Mucosa of gallbladder (tissue), 1 donor: ENCODE data around the gene CLIP2. TPM values are rescaled to one million over a fixed set of nuclear protein-coding genes. Genes with fewer than 3 reads are reported as not detected.
A peak's percentile ranks its signal among the peaks of the same experiment; 100 is the strongest.
"Not testable (repeated sequence)": the region's sequence is repeated elsewhere in the genome, so short reads cannot be mapped to it uniquely, and the experiment has no call there.

Experiments used
- DNase-seq: peaks from one replicate; pipeline ENCODE4 v3.0.0-alpha.2; 2020; ENCODE audit warnings: low spot score
- total RNA-seq: library from RNA; stranded (reverse); gene quantifications from one replicate; pipeline ENCODE4 v1.2.1, GENCODE V29; 2021
- donor health status: DM: no; HTN: no; CAD: no.

The CLIP2 gene
- total RNA-seq, 1 donor from 2014 or later: 71.7 TPM

DNA sequence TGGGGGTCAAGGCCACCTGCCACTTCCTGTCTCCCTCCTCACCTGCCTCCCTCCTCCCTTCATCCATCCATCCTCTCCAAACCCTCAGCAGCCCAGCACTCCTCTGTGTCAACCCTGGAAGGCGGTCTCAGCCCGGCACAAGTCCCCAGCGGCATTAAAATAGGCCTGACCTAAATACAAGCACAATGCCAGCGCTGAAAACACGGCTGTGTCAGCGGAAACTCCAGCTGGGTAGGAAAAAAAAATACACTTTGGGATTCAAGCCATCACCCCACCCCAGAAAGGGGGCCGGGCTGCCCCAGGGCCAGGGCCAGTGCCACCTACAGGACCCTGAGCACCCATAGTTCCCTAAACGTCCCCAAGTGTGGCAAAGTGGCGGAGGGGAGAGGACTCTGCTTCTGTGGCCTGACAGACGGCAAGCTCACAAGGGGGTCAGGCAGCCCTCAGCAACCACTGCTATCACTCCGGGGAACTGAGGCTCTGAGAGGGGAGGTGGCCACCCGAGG is 141.8 kb downstream of the CLIP2 start:
- no peak for DNase-seq

DNA sequence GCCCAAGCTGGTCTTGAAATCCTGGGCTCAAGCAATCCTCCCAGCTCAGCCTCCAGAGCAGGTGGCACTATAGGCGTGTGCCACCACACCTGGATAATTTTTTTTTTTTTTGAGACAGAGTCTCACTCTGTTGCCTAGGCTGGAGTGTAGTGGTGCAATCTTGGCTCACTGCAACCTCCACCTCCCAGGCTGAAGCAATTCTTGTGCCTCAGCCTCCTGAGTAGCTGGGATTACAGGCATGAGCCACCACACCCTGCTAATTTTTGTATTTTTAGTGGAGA is 148.0 kb downstream of the CLIP2 start:
- not testable (repeated sequence) for DNase-seq

- DNase-seq: no peak
Measured at GRCh38 chr7:74438327-74438726, 149.1 kb downstream of the CLIP2 start.

DNA sequence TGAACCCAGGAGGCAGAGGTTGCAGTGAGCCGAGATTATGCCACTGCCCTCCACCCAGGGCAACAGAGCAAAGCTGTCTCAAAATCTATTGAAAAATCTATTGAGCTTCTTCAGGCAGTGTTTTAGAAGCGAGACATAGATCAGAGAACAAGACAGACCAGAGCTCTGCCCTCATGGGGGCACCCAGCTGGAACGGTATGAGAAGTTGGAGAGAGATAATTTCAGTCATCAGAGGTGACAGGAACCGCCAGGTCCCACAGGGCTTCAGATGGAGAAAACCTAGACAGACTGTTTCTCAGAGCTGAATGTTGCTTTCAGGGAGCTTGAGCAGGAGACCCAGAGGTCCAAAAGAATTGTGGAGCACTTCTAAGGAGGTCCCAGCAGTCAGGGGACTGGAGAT is 150.3 kb downstream of the CLIP2 start:
- no peak for DNase-seq

- DNase-seq: not testable (repeated sequence)
Measured at GRCh38 chr7:74440143-74440542, 150.9 kb downstream of the CLIP2 start.

DNA sequence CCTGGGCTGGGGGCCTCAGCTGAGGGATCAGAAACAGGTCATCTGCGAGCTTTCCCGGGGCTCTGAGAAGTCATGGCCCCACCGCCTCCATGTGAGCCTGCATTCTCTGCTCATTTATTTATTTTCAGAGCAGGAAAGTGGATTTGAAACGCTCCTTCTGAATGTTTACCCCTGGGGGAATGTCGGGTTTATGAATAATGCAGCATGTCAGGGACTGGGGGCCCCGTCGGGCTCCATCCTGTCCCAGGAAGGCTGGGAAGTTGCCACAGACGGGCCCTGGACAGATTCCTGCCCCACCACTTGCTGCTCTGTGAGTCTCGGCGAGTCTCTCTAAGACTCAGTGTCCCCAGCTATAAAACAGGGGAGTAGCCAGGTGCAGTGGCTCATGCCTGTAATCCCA is 152.6 kb downstream of the CLIP2 start:
- DNase-seq: no peak

DNA sequence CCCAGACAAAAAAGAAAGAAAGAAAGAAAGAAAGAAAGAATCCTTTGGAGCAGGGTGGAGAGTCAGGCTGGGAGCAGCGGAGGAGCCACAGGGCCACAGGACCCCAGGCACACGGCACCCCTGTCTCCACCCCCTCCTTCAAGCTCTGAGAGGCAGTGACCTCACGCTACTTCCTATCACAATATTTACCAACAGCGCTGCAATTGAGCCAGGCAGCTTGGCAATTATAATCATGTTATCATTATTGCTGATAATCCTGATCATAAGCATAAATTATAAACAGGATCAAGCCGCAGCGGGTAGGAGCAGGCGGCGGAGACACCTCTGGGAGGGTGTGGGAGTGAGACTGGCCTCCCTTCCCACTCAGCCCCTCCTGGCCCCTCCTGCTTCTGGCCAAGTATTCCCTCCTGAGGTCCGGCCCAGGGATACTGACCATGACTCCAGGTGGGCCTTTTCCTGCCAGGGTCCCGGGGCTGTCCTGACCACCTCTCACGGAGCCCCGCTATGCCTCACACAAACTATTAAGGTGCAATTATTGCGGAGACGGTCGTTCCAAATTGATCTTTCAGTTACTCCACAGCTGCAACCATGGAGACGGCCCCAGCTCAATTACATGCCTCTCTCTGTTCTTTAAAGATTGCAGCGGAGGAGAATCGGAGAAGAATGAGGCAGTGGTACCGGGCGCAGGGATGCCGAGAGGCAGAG is 154.5 kb downstream of the CLIP2 start:
- DNase-seq: no peak

DNA sequence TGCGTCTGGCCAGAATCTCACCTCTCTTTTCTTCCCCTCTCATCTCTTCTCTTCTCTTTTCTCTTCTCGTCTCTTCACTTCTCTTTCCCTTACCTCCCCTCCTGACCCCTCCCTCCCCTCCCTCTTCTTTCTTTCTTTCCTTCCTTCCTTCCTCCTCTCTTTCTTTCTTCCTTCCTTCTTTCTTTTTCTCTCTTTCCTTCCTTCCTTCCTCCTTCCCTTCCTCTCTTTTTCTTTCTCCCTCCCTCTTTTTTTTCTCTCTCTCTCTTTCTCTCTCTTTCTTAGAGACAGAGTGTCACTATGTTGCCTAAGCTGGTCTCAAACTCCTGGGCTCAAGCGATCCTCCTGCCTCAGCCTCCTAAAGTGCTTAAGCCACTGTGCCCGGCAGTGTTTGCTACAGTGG is 159.9 kb downstream of the CLIP2 start:
- no peak for DNase-seq

- DNase-seq: peak; percentile 63
Measured at GRCh38 chr7:74449809-74450397, 160.7 kb downstream of the CLIP2 start.

- DNase-seq: no peak
Measured at GRCh38 chr7:74452748-74453321, 163.6 kb downstream of the CLIP2 start.

DNA sequence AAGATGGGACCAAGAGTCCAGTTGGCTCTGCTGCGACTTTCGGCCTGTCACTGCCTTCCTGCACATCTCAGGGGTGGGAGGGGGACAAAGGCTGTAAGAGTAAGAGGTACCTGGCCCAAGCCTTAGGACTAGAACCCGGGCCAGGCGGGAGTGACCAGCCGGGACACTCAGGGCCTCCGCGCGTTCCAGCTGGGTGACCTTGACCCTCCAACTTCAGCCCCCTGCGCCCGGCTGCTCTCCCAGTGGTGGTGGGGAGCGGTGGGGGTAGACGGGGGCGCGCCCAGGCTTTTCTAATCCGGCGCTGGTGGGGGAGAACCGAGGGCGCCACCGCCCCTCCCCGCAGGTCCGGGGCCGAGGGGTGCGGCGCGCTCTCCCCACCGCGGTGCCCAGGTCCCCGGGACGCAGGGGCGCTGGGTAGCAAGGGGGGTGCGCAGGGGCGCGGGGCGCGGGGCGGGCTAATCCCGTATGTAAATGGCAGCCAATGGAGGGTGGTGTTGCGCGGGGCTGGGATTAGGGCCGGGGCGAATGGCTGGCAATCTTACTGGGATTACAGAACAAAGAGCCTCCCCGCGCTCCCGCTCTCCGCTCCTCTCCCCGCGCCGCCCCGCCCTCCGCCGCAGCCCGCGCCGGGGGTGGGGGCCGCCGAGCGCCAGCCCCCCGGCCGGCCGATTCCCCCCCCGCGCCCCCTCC is 164.3 kb downstream of the CLIP2 start, which contains the start of gene GTF2IRD1:
Gene GTF2IRD1 (plus strand): TSS at position 585 of the 690 bp plus-strand sequence. CDS start 54,175 bp downstream, outside the sequence.
- DNase-seq: peak; percentile 49

DNA sequence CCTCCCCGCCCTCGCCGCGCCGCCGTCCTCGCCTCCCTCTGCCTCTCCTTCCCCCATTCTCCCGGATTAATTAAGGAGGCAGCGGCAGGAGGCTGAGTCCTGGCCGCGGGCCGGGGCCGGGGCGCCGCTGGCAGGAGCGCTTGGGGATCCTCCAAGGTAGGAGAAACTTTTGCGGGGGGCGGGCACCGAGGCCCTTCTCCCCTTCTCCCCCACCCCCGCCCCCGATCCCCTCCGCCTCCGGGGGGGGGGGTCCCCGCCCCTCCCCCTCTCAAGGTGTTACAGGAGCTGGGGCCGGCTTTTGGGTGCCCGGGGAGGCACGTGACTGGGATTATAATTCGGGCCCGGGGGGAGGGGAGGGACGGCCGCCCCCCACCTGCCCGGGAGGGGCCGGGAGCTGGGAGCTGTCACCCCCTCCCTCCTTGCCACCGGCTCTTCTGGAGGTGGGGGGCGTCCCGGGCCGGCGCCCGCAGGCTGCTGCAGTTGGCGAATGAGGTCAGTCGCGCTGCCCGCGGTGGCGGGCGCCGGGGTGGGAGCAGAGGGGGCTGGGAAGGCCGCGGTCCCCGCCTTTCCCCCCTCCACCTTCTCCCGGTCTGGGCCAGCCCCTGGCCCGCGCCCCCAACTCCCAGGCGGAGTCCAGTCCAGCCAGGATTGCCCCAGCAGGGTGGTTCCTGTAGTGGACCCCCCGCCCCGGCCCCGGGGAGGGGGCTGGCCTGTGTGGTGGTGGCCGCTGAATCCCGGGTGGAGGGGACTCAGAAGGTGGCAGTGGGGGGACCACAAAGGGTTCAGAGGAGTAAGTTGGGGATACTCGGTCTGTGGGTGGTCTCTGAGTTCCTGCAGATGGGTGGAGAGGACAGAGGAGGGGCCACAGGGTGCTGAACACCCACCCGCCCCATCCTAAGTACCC is 165.1 kb downstream of the CLIP2 start:
- no peak for DNase-seq

DNA sequence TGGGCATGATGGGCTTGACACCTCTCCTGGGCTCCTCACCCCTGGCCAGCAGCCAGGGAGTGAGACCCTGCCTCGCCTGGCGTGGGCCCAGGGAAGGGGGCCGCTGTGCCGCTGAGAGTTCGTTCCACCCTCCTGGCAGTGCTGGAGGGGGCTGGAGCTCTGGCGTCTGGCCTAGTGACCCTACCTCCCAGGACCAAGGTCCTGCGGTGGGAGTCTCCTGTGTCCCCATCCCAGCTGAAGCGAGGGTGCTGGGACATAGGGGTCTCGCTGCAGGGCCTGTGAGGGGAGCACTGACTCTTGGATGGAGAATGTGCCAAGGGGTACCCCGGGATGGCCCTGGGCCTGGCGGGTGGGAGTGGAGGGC is 165.7 kb downstream of the CLIP2 start:
- no peak for DNase-seq

GRCh38 chr7:74455291-74455804 is 166.1 kb downstream of the CLIP2 start:
- peak; percentile 69 for DNase-seq

Other genes starting within 250 kb of the CLIP2 start
- gene LIMK1, start 205.6 kb upstream of the CLIP2 start, total RNA-seq: 26.9 TPM
- gene EIF4H, start 115.1 kb upstream of the CLIP2 start, total RNA-seq: 210 TPM
- gene LAT2, start 79.4 kb upstream of the CLIP2 start, total RNA-seq: 25.1 TPM
- gene RFC2, start 35.0 kb upstream of the CLIP2 start, total RNA-seq: 19.6 TPM
- gene GTF2IRD1, start 164.5 kb downstream of the CLIP2 start, total RNA-seq: 28.9 TPM